A549 treated with RU486 at 1 μM for 4 hours (cell line): ENCODE data around the gene CLCA1. TPM values are rescaled to one million over a fixed set of nuclear protein-coding genes. Genes with fewer than 3 reads are reported as not detected.

ENCODE experiments used
- total RNA-seq: library from RNA; stranded (reverse); fragments of 200-300 nt; extraction: Qiagen RNA extraction; gene quantifications from 5 replicates; pipeline ENCODE4 v1.2.3, GENCODE V29; 2022; ENCODE audit warnings: low read depth

Gene CLCA1, protein sequence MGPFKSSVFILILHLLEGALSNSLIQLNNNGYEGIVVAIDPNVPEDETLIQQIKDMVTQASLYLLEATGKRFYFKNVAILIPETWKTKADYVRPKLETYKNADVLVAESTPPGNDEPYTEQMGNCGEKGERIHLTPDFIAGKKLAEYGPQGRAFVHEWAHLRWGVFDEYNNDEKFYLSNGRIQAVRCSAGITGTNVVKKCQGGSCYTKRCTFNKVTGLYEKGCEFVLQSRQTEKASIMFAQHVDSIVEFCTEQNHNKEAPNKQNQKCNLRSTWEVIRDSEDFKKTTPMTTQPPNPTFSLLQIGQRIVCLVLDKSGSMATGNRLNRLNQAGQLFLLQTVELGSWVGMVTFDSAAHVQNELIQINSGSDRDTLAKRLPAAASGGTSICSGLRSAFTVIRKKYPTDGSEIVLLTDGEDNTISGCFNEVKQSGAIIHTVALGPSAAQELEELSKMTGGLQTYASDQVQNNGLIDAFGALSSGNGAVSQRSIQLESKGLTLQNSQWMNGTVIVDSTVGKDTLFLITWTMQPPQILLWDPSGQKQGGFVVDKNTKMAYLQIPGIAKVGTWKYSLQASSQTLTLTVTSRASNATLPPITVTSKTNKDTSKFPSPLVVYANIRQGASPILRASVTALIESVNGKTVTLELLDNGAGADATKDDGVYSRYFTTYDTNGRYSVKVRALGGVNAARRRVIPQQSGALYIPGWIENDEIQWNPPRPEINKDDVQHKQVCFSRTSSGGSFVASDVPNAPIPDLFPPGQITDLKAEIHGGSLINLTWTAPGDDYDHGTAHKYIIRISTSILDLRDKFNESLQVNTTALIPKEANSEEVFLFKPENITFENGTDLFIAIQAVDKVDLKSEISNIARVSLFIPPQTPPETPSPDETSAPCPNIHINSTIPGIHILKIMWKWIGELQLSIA
- total RNA-seq, result 0.06 TPM in 1 of 5 replicates, not detected in the others

DNA sequence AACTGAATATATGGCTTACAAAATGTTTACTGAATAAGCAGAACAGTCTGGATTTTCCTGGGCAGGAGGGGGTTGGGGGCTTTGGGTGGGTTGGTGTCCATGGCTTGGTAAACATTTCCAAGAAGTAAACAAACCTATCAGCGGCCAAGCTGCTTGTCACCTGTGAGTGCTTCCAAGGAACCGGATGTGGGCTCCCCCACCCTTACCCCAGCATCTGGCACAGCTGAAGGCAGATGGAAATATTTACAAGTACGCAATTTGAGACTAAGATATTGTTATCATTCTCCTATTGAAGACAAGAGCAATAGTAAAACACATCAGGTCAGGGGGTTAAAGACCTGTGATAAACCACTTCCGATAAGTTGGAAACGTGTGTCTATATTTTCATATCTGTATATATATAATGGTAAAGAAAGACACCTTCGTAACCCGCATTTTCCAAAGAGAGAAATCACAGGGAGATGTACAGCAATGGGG lies at the start of gene CLCA1:
Gene CLCA1 (plus strand): TSS at position 427 of the 477 bp plus-strand sequence. CDS start 45 bp downstream, at position 472.

DNA sequence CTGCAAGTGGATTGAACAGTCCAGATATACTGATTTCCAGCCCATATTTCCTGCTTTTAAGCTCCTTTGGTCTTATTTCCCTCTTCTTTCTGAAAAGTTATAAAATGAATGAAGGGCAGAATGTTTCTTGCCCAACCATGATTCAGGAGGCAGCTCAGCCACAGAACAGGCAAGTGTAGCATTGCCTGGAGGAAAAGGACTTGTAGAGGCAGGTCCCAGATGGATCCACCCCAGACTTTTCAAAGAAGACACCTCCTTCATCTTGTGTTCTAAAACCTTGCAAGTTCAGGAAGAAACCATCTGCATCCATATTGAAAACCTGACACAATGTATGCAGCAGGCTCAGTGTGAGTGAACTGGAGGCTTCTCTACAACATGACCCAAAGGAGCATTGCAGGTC lies 44.9 kb upstream of the CLCA1 start, which contains the start of gene CLCA2:
Gene CLCA2 (plus strand): TSS at position 299 of the 400 bp plus-strand sequence. CDS start 77 bp downstream, at position 376.

DNA sequence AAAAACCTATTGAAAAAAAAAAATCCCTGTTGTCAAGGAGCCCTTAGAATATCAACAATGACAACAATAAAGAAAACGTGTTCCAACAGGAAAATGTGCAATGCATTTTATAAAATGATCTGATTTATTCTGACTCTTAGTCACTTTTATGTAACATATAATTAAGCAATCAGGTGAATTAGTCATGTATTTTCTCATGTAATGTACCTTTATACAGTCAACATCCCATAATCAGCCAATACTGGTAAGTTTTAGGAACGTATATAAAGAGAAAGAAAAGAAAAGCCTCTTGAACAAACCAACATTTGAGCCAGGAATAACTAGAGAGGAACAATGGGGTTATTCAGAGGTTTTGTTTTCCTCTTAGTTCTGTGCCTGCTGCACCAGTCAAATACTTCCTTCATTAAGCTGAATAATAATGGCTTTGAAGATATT lies 78.1 kb downstream of the CLCA1 start, which contains the start of gene CLCA4:
Gene CLCA4 (plus strand): TSS at position 292 of the 435 bp plus-strand sequence. CDS start 42 bp downstream, at position 334.

Other genes with a start within 250 kb of the CLCA1 start
- gene ODF2L, start 72.6 kb upstream of the CLCA1 start, total RNA-seq, result 3.2 to 10.5 TPM (median 9.7 TPM) in 5 replicates
- gene CLCA2, start 44.8 kb upstream of the CLCA1 start, total RNA-seq, result not detected in 5 replicates
- gene CLCA4, start 78.2 kb downstream of the CLCA1 start, total RNA-seq, result not detected in 5 replicates
- 31.6 to 35.6 TPM (median 34.7 TPM) in 5 replicates for gene SH3GLB1, start 235.6 kb downstream of the CLCA1 start, total RNA-seq